SK-N-SH (cell line): ENCODE data around the gene CALCOCO2.

Source experiments
- ELF1 ChIP-seq: IDR thresholded peaks from 2 replicates; pipeline ENCODE4 v1.4.0; 2012
- EP300 ChIP-seq, 2 experiments: IDR thresholded peaks; 2 replicates each; pipeline versions ENCODE4 v1.4.0 to v1.6.1; 2012; ENCODE audit warnings: borderline replicate concordance in 1 of 2, low read depth in 1 of 2, low read length in 1 of 2
- EZH2phosphoT487 ChIP-seq: fragments of 200-600 bp; sonication (generic); IDR thresholded peaks from 2 replicates; pipeline ENCODE4 v1.6.1; 2017; ENCODE audit warnings: low read depth, mixed run types, mild to moderate bottlenecking, antibody characterized with exemption, moderate library complexity, borderline replicate concordance
- GATA2 ChIP-seq: sonication (generic); formaldehyde crosslinking; IDR thresholded peaks from 2 replicates; pipeline ENCODE4 v1.5.0; 2020; ENCODE audit warnings: mild to moderate bottlenecking, missing genetic modification reagents
- NFIC ChIP-seq: IDR thresholded peaks from 2 replicates; pipeline ENCODE4 v1.4.0; 2012; ENCODE audit warnings: borderline replicate concordance
- POLR2AphosphoS5 ChIP-seq: IDR thresholded peaks from 2 replicates; pipeline ENCODE4 v1.6.1; 2012; ENCODE audit warnings: low read depth, low read length
- RAD21 ChIP-seq: IDR thresholded peaks from 2 replicates; pipeline ENCODE4 v1.6.1; 2012; ENCODE audit warnings: mild to moderate bottlenecking, low read length
- RFX5 ChIP-seq: IDR thresholded peaks from 2 replicates; pipeline ENCODE4 v1.6.1; 2012; ENCODE audit warnings: mild to moderate bottlenecking, improper control_type of control experiment, low read length
- SIN3A ChIP-seq: IDR thresholded peaks from 2 replicates; pipeline ENCODE4 v1.6.1; 2012; ENCODE audit warnings: low read depth, mild to moderate bottlenecking, low read length, moderate library complexity, borderline replicate concordance
- TF ChIP-seq, protein P1 (sequence below): fragments of 200-600 bp; sonication (generic); IDR thresholded peaks from 2 replicates; pipeline ENCODE4 v1.6.1; 2017; ENCODE audit warnings: antibody characterized with exemption, mild to moderate bottlenecking, moderate library complexity
- TF ChIP-seq, protein P2 (sequence below): IDR thresholded peaks from 2 replicates; pipeline ENCODE4 v1.4.0; 2012; ENCODE audit warnings: low read depth

DNA sequence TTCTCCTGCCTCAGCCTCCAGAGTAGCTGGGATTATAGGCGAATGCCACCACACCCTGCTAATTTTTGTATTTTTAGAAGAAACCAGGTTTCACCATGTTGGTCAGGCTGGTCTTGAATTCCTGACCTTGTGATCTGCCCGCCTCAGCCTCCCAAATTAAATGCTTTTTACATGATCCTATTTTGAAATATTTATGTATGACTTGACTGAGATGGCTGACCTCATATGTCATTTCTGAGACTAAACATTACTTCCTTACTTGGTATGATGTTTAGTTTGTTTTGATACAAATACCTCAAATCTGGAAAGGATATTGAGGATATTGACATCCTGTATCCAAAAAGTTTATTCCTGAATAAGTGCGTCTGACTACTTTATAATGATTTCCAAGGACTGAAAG lies 11.9 kb downstream of the CALCOCO2 start:
- no peak for TF ChIP-seq GATA2 (CRISPR knock-in tag)
- TF ChIP-seq, protein P1, sequence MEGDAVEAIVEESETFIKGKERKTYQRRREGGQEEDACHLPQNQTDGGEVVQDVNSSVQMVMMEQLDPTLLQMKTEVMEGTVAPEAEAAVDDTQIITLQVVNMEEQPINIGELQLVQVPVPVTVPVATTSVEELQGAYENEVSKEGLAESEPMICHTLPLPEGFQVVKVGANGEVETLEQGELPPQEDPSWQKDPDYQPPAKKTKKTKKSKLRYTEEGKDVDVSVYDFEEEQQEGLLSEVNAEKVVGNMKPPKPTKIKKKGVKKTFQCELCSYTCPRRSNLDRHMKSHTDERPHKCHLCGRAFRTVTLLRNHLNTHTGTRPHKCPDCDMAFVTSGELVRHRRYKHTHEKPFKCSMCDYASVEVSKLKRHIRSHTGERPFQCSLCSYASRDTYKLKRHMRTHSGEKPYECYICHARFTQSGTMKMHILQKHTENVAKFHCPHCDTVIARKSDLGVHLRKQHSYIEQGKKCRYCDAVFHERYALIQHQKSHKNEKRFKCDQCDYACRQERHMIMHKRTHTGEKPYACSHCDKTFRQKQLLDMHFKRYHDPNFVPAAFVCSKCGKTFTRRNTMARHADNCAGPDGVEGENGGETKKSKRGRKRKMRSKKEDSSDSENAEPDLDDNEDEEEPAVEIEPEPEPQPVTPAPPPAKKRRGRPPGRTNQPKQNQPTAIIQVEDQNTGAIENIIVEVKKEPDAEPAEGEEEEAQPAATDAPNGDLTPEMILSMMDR, result no peak
- TF ChIP-seq ELF1, result no peak
- TF ChIP-seq EZH2phosphoT487, result no peak
- TF ChIP-seq RAD21, result no peak
- TF ChIP-seq POLR2AphosphoS5, result no peak
- no peak for TF ChIP-seq NFIC
- TF ChIP-seq SIN3A, result no peak
- no peak for TF ChIP-seq RFX5
- TF ChIP-seq EP300 (IDR thresholded peaks at IDR 0.05; ENCODE audit: borderline replicate concordance in 1 of 2, low read depth in 1 of 2, low read length in 1 of 2), result no peak
- TF ChIP-seq, protein P2, sequence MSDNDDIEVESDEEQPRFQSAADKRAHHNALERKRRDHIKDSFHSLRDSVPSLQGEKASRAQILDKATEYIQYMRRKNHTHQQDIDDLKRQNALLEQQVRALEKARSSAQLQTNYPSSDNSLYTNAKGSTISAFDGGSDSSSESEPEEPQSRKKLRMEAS, result no peak
